ENCODE data around the gene COL4A2.

Gene COL4A2

DNA sequence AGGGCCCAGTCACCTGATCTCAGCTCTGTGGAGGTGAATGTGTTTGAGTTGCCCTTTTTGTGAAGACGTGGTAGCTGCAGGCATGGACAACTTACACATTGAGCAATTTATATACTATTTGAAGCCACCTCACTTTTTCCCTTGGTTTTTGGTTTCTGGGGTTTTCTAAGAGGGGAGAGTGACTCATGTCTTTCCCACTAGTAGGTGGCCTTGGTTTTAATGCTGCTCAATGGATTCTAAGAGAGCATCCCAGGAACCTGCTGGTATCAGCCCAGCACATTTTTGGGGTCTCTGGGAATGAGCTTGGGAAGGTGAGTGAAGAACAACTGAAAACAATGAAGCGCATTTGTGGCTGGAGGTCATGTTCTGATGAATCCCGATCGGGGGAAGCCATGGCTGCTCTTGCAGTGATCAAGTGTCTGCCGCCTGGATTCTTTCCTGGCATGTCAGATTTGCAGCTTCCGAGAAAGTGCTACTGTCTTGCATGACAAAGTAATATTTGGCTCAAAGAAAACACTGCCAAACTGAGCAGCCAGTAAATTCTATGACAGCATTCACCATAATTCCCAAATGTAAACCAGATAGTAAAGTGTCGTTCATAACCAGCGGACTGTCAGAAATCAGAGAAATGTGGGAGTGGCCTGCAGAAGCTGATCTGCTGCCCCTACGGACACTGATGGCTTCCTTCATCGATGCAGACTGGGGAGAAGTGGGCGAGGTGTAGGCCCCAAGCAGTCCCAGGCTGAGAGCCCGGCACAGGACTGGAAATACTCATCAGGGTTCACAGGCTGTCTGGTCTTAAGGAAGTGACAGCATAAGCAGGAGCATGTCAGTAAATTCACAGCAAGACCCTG, 98.7 kb downstream of the COL4A2 start:
- FAIRE-seq = no peak

GRCh38 chr13:110407021-110407420, 99.9 kb downstream of the COL4A2 start:
- FAIRE-seq = no peak

DNA sequence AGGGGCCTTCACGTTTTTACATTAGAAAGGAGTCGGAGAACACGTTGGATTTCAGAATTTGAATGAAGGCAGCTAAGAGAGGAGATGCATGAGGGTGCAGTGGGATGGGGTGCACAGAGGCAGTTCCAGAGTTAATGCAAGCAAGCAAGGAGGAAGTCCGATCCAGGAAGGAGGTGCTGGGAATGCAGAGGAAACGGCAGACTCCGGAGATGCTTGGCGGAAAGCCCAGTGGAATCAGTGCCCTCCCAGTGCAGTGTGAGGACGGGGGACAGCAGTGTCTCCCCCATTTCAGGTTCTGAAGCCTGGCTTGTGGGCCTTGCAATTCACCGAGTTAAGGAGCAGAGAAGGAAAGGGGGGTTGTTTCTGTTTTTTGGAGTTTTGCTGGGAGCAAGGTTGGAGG, 100.4 kb downstream of the COL4A2 start:
- no peak for FAIRE-seq

DNA sequence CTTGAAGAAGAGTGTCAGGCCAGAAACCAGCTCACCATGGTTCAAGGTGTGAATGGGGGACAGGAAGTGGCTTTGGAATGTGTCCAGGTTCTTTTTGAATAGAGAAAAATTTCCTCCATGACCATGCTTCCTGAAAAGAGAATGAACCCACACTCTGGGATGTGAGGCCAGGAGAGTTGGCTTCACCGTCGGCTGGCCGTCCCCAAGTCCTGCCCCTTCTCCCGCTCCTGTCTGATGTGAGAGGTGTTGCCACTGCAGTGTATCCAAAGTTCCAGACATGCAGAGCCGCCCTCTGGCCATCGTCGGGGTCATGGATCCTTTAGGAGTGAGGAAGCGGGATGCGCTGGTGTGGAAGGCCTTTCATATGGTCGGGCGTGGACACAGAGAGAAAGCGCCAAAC, 101.2 kb downstream of the COL4A2 start:
- no peak for FAIRE-seq

DNA sequence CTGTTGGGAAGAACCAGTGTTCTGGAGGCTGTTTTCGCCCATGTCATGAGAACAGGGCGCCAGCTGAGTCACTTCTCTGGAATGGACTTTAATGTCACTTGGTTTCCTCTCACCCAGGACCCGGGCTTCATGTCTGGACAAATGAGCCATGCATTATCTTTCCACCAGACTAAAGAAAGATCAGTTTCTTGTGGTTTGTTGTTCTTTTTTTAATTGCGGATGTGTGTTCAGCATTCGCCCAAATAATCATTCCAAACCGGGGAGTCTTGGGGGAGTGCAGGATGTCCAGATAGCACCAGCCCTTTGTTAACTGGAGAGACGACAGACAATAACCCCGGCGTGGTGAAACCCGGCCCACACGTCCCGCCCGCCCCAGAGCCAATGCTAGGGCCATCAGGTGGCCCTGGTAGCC, 102.5 kb downstream of the COL4A2 start:
- no peak for FAIRE-seq

- FAIRE-seq = no peak
Measured at GRCh38 chr13:110410000-110410399, 102.9 kb downstream of the COL4A2 start.

DNA sequence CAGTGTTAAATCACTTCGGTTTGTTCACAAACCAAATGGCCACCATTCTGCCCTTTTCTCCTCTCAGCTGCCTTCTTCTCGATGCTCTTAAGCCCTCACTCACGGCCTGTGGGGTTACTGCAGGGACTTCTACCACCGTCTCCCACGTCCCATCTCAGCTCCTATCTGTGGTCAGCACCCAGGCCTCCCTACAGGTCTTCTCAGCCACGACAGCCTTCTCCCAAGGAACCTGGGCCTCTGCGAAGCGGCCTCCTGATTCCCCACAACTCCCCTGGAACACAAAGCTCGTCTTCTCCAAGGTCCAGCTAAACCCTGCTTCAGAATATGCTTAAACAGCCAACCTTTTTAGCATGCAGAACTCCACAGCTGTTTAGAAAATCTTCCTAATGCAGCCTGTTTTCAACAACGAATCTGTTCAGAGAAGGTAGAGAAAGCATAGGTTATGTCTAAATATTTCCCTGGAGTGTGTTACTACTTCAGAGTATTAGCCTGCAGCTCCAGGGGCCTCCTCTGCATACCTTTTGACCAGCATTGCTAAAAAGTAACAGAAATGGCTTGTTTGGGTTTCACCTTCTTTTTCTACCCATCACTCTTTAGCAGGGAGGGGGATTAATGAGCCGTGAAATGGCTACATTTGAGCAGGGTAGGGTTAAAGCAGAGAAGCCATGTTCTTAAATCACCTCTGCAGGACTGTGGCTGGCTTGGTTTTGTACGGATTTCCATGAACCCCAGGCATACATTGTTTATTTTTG, 104.0 kb downstream of the COL4A2 start:
- FAIRE-seq = no peak

GRCh38 chr13:110411688-110412059, 104.6 kb downstream of the COL4A2 start:
- FAIRE-seq = no peak

DNA sequence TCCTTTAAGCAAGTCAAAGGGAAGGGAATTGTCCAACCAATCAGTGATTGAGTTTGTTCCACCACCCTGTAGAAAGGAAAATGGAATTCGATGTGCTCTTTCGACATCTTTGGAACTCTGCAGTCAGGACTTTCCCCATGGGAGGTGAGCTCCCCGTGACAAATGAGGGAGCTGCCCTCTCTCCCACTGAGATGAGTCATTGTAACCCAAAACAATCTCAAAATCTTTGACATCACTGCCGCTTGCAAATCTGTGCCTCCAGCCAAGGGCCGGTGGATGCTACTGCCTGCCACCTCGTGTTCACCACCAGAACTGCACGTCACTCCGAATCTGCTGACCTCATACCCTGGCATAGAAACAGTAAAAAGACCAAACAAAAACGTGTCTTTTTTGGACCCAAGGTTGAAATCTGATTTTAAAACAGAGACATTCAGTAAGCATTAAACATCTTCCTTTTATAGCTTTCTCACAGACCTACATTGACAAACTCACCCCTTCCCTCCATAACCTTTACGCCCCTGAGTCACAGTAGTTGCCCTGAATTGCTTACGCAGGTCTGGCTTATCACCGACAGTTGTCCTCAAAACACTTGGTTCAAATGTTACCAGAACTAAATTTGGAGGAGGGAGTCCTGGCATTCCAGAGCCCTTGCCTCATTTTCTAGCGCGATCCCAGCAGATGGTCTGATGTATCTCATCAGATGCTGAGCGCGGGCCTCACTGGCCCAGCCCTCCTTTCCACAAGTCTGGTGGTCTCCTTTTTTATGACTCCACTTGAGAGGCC, 105.2 kb downstream of the COL4A2 start:
- peak; percentile 34 for FAIRE-seq

DNA sequence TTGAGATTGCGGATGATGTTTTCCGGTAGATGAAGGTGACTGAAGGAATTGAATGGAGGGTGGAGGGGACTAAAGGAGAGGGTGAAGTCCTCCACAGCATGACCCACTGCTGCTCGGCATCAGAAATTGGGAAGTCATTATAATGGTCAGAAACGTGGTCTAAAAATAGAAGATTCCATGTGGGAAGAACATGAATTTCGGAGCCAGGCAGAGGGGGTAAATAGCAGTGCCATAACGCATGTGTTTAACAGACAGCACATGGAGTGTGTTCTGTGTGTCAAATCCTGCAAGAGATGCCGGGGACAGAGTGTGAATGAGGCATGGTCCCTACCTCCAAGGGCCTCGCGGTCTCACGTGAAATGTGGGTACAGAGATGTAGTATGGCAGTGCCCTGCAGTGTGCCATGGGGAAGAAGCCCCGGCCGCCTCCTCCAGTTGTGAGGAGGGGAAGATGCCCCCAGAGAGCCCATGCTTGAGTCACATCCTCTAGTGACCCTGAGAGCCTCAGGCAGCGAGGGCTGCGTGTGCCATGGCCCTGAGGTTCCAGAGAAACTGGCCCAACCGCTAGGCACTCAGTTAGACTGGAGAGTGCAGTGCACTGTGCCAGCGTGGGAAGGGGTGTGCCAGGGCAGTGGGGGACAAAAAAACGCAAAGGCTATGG, 106.1 kb downstream of the COL4A2 start:
- no peak for FAIRE-seq

- FAIRE-seq = no peak
Measured at GRCh38 chr13:110413676-110414040, 106.6 kb downstream of the COL4A2 start.

- FAIRE-seq = no peak
Measured at GRCh38 chr13:110414283-110414682, 107.2 kb downstream of the COL4A2 start.

GRCh38 chr13:110414931-110415330, 107.8 kb downstream of the COL4A2 start:
- FAIRE-seq = no peak

- no peak for FAIRE-seq
Measured at GRCh38 chr13:110415669-110416068, 108.6 kb downstream of the COL4A2 start.

DNA sequence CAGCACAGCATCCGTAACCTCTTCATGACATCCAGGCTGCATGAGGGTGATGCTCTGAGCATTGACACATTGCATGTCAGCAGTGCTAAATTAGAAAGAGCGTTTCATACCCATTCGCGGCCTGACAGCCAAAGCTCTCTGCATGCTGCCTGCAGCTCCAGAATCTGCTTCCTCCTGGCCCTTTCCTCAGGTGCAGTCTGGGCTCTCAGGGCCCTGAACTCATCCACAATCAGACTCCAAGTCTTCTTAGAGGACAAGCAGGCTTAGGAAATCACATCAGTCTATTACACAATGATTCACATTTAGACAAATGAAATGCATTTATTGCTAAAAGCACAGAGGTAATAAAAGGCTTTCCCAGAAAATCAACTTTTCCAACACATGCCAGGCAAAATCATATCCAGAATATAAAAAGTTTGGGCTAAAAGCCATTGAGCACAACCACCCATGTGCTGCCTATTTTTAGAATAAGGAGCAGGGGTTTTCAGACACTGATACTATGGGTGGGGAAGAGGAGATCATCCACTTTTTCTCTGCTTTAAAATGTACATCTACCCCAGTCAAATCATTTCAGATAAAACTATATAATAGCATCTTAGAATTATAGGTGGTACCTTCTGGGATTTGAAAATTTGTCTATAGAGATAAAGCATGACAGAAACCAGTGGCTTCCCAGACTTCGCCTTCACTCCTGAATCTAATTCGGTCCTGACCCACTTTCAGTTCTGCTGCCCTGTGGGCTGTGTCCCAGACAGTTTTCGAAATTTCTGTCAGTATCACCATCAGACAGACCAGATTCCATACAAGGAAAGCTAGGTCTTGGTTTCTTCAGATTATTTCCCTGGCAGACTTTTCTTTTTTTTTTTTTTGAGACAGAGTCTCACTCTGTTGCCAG, 109.3 kb downstream of the COL4A2 start:
- FAIRE-seq = no peak

DNA sequence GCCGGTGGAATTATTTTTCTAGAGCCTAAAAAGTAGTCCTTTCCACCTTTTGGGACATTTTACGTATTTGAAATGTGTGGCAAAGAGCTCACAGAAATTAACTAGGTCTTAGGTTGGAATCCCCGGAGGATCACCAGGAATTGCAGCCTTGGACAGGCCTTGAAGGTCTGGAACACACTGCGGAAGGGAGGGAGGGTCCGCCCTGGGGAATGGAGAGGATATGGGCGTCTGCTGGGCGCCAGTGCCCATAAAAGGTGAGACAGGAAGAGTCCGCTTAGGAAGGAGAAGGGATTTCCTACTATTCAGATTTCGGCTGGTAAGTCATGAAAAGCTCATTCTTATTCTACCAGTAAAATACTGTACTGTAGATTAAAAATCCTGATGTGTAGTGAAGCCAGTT, 111.9 kb downstream of the COL4A2 start:
- no peak for FAIRE-seq

- FAIRE-seq = no peak
Measured at GRCh38 chr13:110419381-110419791, 112.3 kb downstream of the COL4A2 start.

DNA sequence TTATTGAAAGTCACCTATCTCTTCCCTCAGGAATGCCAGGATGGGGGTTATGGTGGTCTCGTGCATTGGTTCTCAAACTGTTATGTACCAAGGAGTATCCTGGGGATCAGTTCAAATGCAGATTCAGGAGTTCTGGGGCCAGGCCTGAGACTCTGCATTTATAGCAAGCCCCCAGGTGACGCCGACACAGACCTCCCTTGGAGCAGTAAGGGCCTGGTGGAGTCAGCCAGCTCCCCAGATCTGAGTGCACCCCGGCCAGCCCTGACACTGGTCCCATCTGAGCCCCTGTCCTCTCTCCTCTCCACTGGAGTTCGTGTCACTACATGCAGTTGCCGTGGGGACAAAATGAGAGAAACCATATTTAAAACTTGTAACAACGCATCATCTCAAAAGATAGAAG, 112.9 kb downstream of the COL4A2 start:
- no peak for FAIRE-seq

GRCh38 chr13:110420626-110421025, 113.5 kb downstream of the COL4A2 start:
- no peak for FAIRE-seq

DNA sequence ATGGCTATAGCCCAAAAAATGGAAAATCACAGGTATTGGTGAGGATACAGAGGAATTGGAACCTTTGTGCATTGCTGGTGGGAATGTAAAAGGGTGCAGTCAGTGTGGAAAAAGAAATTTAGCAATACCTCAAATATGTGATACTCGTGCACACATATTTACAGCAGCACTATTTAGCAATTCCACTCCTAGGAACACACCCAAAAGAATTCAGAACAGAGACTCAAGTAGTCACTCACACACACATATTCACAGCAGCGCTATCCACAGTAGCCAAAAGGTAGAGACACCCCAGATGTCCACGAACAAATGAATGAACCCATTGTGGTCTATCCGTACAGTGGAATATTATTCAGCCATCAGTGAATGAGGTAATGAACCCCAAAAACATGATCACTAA, 114.0 kb downstream of the COL4A2 start:
- no peak for FAIRE-seq

DNA sequence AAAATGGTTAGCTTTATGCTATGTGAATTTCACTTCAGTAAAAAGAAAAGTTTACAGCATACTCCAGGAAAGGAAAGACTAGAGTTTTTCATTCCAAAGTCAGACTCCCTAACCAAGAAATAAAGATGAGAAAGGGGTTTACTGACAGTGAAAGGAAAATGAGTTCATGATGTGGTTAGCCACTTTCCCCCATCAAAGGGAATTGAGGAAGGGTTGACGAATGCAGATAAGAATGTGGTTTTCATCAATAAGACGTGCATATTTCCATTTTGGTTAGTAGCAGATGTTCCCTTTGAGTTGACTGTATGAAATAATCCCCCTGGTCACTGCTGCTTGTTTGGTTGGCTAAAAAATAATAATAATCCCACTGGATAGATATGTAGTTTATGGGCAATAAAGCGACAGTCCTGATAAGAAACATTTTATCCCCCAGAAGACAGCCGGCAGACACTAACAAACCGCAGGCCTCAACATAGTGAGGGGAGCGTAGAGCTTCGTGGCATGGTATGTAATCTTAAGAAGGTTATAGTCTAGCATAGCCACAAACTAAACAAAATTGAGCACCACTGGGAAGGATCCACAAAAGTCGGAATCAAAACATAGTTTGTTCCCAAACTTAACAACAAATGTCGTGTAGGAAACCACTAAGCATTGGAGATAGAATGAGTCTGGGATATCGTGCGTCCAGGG, 114.8 kb downstream of the COL4A2 start:
- FAIRE-seq = no peak

Data from G401.6 (cell line).